ENCODE results near the gene MARCHF10. TPM values are rescaled to one million over a fixed set of nuclear protein-coding genes. Genes with fewer than 3 reads are reported as not detected.

MARCHF10 gene, protein sequence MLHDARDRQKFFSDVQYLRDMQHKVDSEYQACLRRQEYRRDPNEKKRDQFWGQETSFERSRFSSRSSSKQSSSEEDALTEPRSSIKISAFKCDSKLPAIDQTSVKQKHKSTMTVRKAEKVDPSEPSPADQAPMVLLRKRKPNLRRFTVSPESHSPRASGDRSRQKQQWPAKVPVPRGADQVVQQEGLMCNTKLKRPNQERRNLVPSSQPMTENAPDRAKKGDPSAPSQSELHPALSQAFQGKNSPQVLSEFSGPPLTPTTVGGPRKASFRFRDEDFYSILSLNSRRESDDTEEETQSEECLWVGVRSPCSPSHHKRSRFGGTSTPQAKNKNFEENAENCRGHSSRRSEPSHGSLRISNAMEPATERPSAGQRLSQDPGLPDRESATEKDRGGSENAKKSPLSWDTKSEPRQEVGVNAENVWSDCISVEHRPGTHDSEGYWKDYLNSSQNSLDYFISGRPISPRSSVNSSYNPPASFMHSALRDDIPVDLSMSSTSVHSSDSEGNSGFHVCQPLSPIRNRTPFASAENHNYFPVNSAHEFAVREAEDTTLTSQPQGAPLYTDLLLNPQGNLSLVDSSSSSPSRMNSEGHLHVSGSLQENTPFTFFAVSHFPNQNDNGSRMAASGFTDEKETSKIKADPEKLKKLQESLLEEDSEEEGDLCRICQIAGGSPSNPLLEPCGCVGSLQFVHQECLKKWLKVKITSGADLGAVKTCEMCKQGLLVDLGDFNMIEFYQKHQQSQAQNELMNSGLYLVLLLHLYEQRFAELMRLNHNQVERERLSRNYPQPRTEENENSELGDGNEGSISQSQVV
- under 1 TPM in 2 of 4 donors, not detected in 2; 0.29 to 0.81 TPM for total RNA-seq

- 6 to 7% methylated on average over 46 to 56 of the region's 57 CpGs for WGBS, 2 donors
- intact Hi-C loops (cut with DNase I): no loop called here
- Histone ChIP-seq H3K4me1 (peaks cover 0 to 7% of the 10 kb centered on the region in 2 donors), H3K27me3 (no peaks in the 10 kb centered on the region), H3K27ac (no peak within 1 kb of the TSS), H3K4me3 (replicated peaks in 1 of 3) (peak within 1 kb of the TSS in 1 of 3 donors; percentile 20), H3K9me3 (no peaks in the 10 kb centered on the region), H3K36me3 (no peaks in the 10 kb centered on the region)
- TF ChIP-seq CTCF (IDR thresholded peaks at IDR 0.05) (no peak), POLR2A (IDR thresholded peaks at IDR 0.05) (no peak)
- DNase-seq: peak; percentile 58 to 67
Measured at GRCh38 chr17:62807812-62808575, at the start of gene MARCHF10. MARCHF10 (minus strand) TSS chr17:62808314; CDS start chr17:62801735, 6,579 bp downstream.

- Histone ChIP-seq H3K4me3 (replicated peaks in 1 of 3) (no peak overlapping the region), H3K9me3 (no peaks in the 10 kb centered on the region), H3K27me3 (no peaks in the 10 kb centered on the region), H3K4me1 (no peaks in the 10 kb centered on the region), H3K36me3 (no peaks in the 10 kb centered on the region), H3K27ac (no peak overlapping the region)
- intact Hi-C loops (cut with DNase I): no loop called here
- no peak for TF ChIP-seq POLR2A (IDR thresholded peaks at IDR 0.05)
- TF ChIP-seq CTCF (IDR thresholded peaks at IDR 0.05): no peak
- 84 to 91% methylated on average over 6 of the region's 6 CpGs for WGBS, 2 donors
- no peak for DNase-seq
Measured at GRCh38 chr17:62857526-62857925, 49.4 kb upstream of the MARCHF10 start.

GRCh38 chr17:62856594-62856993 is 48.5 kb upstream of the MARCHF10 start:
- Histone ChIP-seq H3K27ac (no peak overlapping the region), H3K9me3 (no peaks in the 10 kb centered on the region), H3K27me3 (no peaks in the 10 kb centered on the region), H3K36me3 (no peaks in the 10 kb centered on the region), H3K4me1 (no peaks in the 10 kb centered on the region), H3K4me3 (replicated peaks in 1 of 3) (no peak overlapping the region)
- intact Hi-C loops (cut with DNase I): no loop called here
- no peak for DNase-seq
- WGBS, 2 donors: 85 to 91% methylated on average over 3 of the region's 3 CpGs
- TF ChIP-seq POLR2A (IDR thresholded peaks at IDR 0.05) (no peak), CTCF (IDR thresholded peaks at IDR 0.05) (no peak)

DNA sequence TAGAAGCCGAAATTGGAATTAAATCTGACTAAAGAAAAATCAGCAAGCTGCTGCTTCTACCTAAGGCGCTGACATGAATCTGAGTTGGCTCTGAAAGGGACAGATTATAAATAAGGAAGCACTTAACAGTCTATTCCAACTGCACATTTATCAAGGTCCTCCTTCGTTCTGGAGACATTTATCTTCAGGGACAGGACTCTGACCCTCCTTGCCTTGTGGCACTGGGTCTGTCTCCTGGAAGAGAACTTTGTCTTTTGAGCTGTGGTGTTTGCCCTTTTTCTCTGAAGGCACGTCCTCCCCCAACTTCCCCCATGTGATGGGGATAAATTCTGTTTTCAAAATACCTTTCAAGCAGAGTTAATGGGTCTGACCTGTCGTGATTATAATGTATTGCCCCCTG is 47.0 kb upstream of the MARCHF10 start:
- no peak for DNase-seq
- no peaks in the 10 kb centered on the region for H3K27me3 ChIP-seq
- H3K4me3 ChIP-seq (replicated peaks in 1 of 3): no peak overlapping the region
- WGBS, 2 donors: 76 to 85% methylated on average over 5 of the region's 5 CpGs
- intact Hi-C loops (cut with DNase I): no loop called here
- H3K4me1 ChIP-seq: no peaks in the 10 kb centered on the region
- H3K36me3 ChIP-seq: no peaks in the 10 kb centered on the region
- TF ChIP-seq CTCF (IDR thresholded peaks at IDR 0.05) (no peak), POLR2A (IDR thresholded peaks at IDR 0.05) (no peak)
- H3K9me3 ChIP-seq: no peaks in the 10 kb centered on the region
- H3K27ac ChIP-seq: no peak overlapping the region
